HTR-8/SVneo (cell line): Measurements from ENCODE around the gene PRDM16.

ENCODE experiments used
- DNase-seq: peaks from one replicate; pipeline ENCODE4 v3.0.0; 2011; ENCODE audit warnings: low spot score, mixed read lengths; ENCODE audit not compliant: insufficient read length
- FAIRE-seq: peaks from 2 replicates; lab custom pipeline; 2011; peaks lifted over from hg19 to GRCh38; lab: Jason Lieb, UNC

PRDM16 gene

DNA sequence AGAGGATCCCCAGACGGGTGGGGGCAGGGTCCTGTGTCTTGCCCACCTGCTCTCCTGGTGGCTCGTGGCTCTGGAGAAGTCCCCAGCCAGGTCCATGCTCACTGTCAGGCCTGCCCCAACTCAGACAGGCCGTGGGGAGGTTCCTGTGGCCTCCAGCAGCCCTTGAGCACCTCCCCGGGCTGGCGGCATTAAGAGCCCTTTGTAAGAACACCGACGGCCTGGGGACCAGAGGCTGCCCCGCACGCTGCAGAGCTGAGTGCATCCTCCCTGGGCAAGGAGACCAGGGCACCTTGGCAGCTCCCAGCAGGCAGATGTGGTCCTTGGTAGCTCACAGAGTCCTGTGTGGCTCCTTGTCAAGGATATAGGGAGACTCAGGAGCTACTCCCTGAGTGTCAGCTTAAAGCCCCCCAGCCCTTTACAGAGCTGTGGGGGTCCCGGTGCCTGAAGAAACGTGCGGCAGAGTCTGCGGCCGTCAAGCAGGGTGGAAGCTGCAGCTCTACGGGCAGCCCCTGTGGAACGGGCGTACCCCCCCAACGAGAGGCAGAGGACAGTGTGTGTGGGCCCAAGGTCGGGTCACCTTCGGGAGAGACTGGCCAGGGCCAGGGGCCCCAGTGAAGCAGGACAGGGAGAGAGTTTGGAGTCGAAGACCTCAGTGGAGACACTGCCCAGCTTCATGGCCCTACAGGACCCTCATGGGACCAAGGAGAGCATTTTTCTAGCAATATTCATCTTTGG, 118.6 kb downstream of the PRDM16 start:
- DNase-seq, result no peak
- FAIRE-seq, result no peak

DNA sequence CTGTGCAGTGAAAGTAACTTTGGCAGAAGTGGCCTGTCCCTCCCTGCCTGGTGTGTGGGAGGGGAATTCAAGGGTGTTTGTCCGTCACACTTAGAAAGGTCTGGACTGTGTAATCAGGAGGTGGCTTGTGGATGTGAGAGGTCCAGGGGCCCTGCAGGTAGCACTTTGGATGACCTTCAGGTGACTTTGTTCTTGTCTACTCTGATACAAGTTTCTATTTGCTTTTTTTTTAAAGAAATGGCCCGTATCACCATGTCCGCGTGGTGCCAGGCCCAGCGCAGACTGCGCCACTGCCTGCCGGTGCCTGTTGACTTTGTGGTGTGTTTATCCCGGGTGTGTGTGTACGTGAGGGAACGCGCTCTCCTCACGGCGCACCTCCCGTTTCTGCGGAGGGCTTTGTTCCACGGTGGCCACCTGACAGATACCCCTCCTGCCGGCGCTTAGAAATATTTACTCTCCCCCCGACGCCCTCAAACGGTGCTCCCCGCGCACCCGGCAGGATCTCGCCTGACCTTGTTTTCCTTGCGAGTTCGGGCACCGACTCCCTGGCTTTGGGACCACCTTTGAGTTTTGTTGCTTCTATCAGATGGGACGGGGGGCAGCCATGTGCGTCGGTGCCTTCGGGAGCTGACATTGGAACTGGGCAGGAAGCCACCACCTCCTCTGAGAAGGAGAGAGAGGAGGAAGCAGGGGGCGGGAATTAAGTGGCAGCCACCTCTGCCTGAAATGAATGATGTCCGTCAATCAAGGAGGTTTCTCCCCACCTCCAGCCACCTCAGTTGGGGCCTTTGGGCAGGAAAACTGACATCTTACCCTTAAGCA, 119.4 kb downstream of the PRDM16 start:
- DNase-seq (no peak), FAIRE-seq (no peak)

DNA sequence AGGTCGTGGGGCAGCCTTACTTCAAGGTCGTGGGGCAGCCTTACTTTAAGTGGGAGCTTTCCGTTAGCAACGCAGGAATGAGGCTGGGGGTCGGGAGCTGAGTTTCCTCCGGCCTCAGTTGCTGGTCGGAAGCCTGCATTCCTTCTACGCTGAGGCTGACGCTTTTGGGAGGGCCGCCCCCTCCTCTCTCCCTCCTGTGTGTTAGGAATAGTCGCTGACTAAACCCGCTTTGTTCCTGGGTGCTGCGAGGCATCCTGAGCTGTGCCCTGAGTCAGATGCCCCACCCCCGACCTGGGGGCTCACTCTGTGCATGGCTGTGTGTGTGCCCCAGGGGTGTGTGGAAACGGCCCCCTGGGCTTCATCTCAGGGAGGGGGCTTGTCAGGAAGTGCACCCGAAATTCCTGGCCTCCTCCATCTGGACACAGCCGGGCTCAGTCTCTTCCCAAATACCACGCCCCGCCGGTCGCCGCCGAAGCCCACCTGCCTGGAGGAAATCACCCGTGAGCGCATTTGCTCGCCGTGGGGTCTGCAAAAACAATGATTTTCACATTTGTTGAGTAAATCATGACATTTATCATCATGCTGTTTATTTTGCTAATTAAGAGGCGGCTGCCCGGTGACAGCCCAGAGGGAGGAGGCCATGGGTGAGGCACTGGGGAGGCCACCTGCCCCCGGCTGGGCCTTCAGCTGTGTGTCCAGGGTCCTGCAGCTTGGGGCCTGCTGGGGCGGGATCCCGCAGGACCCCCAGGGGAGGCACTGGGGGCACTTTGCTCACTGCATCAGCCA, 121.4 kb downstream of the PRDM16 start:
- no peak for FAIRE-seq
- no peak for DNase-seq

DNA sequence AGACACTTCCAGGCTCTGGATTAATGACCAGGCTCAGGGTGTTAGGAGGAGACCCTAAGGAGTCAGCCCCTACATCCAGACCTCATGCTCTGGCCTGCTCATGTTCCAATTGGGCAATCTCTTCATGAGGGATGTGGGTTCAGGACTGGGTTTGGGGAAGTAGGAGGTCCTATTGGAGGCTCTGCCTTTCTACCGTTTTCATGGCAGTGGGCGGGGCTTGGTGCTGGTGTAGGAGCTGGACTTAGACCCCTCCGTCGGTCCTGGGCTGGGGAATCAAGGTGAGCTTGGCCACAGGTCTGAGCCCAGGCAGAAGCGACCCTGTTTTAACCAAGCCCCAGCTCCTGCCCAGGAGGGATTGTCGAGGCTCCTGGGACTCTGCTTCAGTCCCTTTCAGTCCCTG, 123.4 kb downstream of the PRDM16 start:
- no peak for DNase-seq
- no peak for FAIRE-seq

DNA sequence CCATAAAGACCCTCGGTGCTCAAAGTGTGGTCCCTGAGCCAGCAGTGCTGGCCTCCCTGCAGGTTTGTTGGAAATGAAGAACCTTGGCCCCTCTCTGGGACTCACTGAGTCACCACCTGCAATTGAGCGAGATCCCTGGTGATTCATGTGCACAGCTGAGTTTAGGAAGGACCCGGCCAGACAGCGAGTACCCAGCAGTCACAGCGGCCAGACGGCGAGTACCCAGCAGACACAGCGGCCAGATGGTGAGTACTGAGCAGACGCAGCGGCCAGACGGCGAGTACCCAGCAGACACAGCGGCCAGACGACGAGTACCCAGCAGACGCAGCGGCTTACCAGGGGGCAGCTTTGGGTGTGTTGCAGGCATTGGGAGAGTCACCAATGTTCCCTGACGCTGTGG, 123.8 kb downstream of the PRDM16 start:
- DNase-seq (no peak), FAIRE-seq (no peak)

DNA sequence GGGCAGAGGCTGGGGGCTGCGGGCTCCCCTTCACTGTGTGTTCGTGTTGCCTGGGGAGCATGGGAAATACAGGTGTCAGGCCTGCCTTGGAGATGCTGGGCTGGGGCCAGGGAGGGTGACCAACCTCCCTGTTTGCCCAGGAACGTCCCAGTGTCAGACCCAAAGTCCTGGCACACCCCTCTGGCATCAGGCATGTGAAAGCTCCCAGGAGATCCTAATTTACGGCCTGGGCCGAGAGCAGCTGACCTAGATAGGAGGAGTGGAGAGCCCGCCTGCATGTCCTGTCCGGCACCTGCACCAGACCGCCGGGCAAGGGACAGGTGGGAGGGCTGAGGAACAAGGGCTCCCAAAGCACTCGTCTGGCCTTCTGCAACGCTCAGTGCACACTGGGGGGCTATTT, 124.8 kb downstream of the PRDM16 start:
- DNase-seq, result no peak
- FAIRE-seq, result no peak

DNA sequence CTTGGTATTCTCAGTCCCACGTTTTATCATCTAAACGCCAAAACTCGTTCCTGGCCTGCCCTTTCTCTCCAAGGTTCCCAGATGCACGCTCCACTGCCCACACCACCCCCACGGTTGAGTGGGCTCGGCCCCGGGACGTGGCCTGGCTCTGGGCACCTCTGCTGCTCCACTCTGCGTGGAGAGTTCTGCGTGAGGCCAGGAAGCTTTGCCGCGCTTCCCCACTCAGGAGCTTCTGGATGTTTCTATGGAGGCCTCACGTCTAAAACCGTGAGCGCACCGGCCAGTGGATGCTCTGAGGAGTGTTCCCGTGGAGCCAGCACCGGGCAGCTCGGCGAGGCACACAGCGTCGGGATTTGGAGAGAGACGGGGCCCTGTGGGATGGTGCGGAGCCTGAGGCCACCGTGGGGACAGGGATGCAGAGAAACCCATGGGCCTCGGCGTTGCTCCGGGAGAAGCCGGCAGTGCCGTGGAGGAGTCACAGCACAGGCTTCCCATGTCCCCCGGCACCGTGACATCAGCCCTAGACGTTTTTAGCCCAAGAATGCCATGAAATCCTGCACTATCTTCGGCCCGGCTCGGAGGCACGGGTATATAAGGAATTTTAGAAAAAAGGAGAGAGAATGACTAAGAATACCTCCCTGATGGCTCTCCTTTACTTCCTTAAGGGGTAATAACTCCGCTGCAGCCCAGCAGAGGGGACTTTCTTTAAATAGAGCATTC, 125.9 kb downstream of the PRDM16 start:
- FAIRE-seq (no peak), DNase-seq (no peak)

DNA sequence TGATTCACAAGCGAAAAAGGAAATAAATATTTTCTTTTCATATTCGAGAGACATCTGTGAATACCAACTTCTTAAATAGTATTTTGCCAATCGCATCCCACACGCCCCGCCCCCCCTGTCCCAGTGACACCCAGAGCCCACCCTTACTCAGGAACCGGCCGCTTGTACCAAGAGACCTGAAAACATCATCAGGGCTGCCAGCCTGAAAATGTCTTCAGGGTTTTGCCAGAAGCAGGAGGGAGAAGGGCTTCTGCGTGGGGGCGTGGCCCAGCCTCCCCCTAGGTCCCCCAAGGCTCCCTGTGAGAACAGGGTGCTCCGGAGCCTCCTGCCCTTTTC, 126.4 kb downstream of the PRDM16 start:
- no peak for DNase-seq

DNA sequence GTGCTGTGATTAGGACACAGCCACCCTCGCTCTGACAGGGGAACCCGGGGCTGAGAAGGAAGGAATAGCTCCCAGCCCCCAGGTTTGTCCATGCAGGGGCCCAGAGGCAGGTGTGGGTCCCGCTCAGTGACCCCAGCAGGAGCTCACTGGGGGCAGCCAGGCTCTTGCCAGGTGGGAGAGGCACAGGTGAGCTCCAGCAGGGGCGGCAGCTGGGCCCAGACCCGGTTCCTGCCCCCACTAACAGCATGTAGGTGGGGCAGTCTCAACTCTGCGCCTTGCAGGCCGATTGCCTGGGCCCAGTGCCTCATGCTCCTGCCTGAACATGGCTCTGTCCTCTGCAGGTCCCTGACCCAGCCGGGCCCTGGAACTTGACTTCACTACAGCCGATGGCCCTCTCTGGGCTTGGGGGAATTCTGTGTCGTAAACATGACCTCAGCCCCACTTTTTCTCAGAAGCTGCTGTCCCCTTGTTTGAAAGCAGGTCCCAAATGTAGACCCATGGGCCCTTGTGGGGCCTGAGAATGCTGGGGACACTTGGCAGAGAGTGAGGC, 127.0 kb downstream of the PRDM16 start:
- FAIRE-seq (no peak), DNase-seq (no peak)

More for the DNA sequence above, 126.4 kb downstream of the PRDM16 start:
- FAIRE-seq, result no peak

DNA sequence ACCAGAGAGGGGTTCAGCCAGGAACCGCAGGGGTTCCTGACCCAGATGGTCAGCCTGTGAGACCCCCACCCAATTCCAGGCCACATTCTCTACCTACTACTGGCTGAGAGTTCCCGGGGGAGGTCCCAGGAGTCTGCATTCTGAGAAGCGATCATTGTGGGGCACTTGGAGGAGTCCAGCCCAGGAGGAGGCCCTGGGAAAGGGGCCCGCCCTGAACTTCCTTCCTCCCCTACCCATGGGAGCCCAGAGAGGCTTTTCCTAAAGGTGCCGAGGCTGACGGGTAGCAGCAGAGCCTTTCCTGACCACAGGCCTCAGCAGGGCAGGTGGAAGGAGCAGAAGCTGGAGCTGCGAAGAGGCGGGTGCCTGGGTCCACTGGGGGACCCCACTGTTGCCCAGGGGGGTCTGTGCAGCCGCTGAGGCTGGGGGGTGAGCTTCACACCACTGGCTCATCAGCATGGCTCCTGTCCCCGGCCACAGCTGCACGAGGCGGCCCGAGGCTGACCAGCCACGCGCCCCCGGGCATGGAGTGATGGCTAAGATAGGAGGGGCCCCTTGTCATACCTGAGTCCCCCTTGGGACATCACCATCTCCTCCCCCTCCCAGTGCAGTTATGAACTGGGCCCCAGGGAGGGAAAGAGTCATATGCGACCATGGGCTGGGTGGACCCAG, 127.7 kb downstream of the PRDM16 start:
- no peak for DNase-seq
- no peak for FAIRE-seq

DNA sequence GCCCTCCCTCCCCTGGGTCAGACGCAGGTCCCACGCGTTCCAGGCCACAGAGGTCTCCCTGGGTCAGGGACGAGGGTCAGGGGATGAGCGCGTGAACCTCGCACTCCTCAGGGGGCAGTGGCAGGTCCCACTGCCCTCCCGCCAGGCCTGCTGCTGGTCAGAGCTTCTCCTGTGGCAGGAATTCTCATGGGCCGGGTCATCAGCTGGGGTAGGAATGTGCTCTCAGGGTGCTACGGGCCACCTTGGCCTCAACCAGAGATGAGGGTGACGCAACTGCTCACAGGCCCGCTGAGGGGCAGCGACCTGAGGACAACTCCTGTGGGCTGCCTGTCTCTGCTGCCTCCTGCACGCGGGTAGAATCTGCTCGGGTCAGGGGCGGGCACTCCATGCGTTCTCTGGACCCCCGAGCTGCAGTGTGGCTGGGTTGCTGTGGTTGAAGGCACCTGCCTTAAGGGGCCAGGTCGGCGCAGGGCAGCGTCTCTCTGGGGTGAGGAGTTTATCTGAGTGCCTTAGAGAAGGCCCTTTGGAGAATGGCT, 128.8 kb downstream of the PRDM16 start:
- no peak for DNase-seq
- no peak for FAIRE-seq

DNA sequence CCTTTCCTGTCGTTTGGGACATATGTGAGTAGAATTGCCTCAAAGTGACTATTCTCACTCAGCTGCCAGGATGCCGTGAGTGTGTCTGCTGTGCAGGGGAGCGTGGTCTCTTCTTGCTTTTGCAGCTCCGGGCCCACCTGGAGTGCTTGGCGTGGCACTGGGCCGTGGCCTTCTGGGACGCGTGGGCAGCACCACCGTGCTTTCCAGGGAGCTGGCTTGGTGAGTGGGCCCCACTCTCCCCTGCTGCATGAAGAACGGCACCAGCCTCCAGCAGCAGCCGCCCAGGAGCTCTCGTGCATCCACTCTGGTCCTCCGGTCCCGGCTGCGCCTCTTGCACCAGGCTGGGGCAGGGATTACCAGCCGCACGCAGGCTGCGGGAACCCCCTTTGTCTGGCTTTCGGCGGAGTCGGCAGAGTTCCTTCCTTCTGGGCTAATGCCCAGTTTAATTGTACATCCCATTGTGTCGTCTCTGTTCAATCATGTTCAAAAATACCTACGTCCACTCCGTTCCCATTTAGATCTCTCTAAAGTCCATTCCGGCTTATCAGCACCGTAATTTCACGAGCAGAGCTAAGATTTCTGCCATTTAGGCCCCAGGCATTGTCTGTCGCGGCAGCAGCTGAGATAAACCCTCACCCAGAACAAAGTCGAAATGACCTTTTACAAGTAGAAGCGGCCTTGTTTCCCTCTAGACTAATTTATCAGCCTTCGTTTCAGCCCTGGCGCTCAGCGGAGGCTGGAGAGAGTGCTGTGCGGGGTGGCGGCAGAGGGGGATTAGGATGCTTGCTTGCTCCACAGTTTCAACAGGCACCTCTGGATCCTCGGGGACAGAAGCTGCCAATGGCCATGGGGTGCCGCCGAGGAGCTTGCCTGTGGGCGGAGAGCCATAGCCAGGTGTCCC, 129.6 kb downstream of the PRDM16 start:
- FAIRE-seq (no peak), DNase-seq (no peak)

DNA sequence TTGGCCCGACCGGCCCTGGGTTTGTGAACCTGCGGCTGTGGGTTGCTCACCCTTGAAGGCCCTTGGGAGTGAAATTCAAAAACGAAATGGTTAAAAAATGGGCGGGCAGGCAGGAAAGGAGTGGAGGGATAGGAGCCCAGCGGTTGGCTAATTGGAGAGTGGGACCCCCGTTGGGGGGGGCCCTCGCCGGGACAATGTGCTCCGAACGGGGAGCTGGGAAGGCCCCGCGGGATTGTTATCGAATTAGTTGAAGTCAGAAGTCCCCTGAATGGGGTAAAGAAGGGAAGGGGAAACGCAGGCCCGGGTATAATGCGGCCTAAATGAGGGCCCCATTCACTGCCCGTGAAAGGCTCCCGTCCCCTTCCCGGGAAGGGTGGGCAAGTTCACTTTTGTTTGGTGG, 135.7 kb downstream of the PRDM16 start:
- DNase-seq (no peak), FAIRE-seq (no peak)

DNA sequence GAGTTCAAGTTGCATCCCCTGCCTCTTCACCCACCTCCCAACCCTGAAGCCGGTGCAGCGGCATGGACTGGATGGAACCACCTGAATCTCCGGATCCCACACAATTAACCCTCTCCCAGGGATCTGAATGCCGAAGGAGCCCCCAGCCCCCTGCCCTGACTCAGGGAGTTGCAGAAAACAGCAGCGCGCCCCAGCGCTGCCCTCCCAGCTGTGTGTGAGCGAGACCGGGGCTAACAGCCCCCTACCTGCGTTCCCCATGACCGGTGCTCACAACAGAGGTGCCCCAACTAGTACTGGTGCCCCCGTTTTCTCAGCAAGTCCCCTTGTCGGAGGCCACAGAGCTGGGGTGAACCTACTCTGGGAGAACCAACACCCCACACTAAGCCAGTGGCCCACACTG, 136.8 kb downstream of the PRDM16 start:
- DNase-seq (no peak), FAIRE-seq (no peak)

DNA sequence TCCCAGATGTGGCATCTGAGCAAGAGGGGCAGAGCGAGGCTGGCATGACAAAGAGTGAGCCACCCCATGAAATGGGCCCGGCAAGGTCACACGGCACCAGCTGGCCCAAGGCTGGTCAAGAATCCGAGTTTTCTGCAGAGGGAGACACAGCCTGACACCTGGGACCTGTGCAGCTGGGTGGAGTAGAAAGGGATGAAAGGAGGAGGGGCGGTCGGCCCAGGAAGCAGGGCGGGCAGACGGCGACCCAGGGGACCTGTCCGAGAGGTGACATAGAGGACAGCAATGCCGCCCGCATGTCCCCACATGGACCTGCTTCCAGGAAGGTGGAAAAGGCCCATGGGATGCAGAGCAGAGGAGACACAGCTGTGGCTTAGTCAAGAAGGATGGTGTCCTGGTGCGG, 137.7 kb downstream of the PRDM16 start:
- DNase-seq, result no peak
- no peak for FAIRE-seq

DNA sequence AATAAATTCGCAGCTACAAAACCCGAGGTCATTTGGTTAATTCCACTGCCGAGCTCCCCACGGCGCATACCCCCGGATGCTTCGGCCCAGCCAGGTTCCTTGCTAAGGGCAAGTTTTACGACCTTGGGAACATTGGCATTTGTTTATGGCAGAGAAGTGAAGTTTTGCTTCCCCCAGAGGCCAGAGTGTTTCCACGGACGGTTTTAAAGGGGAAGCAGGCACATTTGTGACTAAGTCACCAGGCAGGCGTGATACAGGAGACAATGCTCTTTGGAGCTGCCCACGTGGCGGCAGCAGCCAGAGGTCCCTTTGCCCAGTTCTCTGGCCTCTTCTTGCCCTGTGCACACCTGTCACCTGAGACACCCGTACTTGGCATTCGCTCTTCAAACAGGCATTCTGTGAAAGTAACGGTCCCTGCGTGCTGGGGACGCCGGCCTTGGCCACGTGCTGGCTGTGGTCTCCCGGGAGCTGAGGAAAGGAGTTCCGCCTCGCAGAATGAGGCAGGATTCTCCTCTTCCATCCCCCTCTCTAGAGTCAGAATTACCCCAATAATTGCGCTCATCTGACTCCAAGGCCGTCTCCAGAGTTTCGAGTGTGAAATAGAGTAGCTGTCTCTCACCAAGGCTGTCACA, 138.3 kb downstream of the PRDM16 start:
- DNase-seq (no peak), FAIRE-seq (no peak)

DNA sequence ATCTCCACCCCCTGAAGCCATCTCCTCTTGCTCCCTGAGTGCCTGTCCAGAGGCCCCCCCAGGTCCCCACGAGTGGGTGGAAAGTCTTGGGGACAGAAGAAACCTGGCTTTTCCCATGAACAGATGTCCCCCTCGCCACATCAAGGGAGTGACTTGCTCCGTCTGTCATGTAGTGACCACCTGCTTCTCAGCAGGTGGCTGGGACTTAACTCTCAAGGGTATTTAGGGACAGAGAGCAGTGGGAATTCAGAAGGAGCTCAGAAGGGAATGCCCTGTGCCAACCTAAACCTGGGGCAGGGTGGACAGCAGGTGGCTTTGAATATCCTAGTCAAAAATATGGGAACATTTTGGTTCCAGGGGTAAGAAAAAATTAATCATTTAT, 139.8 kb downstream of the PRDM16 start:
- no peak for DNase-seq
- no peak for FAIRE-seq

DNA sequence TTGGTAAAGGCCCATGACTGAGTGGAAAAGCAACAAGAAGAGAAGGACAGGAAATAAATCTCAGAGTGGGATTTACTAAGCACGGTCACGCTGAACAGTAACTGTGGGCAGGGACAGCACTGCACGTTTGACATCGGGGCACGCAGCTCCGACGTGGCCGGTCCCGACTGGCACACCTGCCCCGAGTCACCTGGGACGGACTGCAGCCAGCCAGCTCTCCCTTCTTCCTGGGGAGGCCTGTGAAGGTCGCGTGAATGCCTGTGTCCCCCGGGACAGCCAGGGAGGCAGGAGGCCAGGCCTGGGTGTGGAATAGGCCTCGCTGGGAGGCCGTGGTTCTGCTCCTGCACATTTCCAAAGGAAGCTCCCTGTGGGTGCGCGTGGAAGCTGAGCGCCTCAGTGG, 140.2 kb downstream of the PRDM16 start:
- FAIRE-seq, result no peak

More for the DNA sequence above, 140.2 kb downstream of the PRDM16 start:
- no peak for DNase-seq
